Fibroblast of the aortic adventitia (primary cell): Measurements from ENCODE around the gene DPY19L3. TPM values are rescaled to one million over a fixed set of nuclear protein-coding genes. Genes with fewer than 3 reads are reported as not detected.

Source experiments
- DNase-seq: peaks from one replicate; pipeline ENCODE4 v3.0.0-alpha.2; 2010; ENCODE audit warnings: low read depth
- H3K4me3 ChIP-seq: 2 replicates; pipeline ENCODE4 v1.5.1; 2011; ENCODE audit warnings: low read depth, mild to moderate bottlenecking, control low read depth, low read length, moderate library complexity
- CTCF ChIP-seq: IDR thresholded peaks from 2 replicates; pipeline ENCODE4 v1.5.1; 2011; ENCODE audit warnings: mild to moderate bottlenecking, low read length, control low read depth, inconsistent platforms; ENCODE audit not compliant: insufficient read depth
- total RNA-seq: library from RNA; depleted of rRNA; stranded (reverse); fragments of >200 nt; gene quantifications from 2 replicates; pipeline ENCODE4 v1.2.3, GENCODE V29; 2012; ENCODE audit warnings: low replicate concordance

The DPY19L3 gene
- total RNA-seq, 1 donor = 36.2 TPM

- peak; percentile 12 for DNase-seq
- no peak for TF ChIP-seq CTCF
- no peak overlapping the region for H3K4me3 ChIP-seq
Measured at GRCh38 chr19:32458500-32459123, 53.0 kb downstream of the DPY19L3 start.

GRCh38 chr19:32459204-32459865 lies 53.8 kb downstream of the DPY19L3 start:
- no peak for DNase-seq
- H3K4me3 ChIP-seq = no peak overlapping the region
- no peak for TF ChIP-seq CTCF

- no peak overlapping the region for H3K4me3 ChIP-seq
- no peak for TF ChIP-seq CTCF
- no peak for DNase-seq
Measured at GRCh38 chr19:32460476-32460875, 54.9 kb downstream of the DPY19L3 start.

- peak; percentile 26 for DNase-seq
- TF ChIP-seq CTCF = peak; percentile 37
- H3K4me3 ChIP-seq = no peak overlapping the region
Measured at GRCh38 chr19:32464279-32464678, 58.7 kb downstream of the DPY19L3 start.

GRCh38 chr19:32465176-32465575 lies 59.6 kb downstream of the DPY19L3 start:
- TF ChIP-seq CTCF = no peak
- no peak for DNase-seq
- H3K4me3 ChIP-seq = no peak overlapping the region

- TF ChIP-seq CTCF = no peak
- no peak overlapping the region for H3K4me3 ChIP-seq
- DNase-seq = no peak
Measured at GRCh38 chr19:32469795-32470194, 64.2 kb downstream of the DPY19L3 start.

GRCh38 chr19:32471095-32471494 lies 65.5 kb downstream of the DPY19L3 start:
- no peak overlapping the region for H3K4me3 ChIP-seq
- no peak for DNase-seq
- no peak for TF ChIP-seq CTCF
